Skeletal muscle tissue (tissue), 4 donors: Measurements from ENCODE around the gene NRXN3. TPM values are rescaled to one million over a fixed set of nuclear protein-coding genes. Genes with fewer than 3 reads are reported as not detected.

Source experiments
- H3K27ac ChIP-seq: one replicate; pipeline ENCODE4 v1.7.0; 2013; ENCODE audit warnings: mild to moderate bottlenecking, low read depth, low read length, inconsistent platforms
- H3K27me3 ChIP-seq, 3 donors: one replicate each; pipeline ENCODE4 v1.7.0; 2013; ENCODE audit warnings: low read length in 3 of 3; ENCODE audit not compliant: control insufficient read depth in 3 of 3, insufficient read depth in 3 of 3
- H3K36me3 ChIP-seq, 3 donors: one replicate each; pipeline ENCODE4 v1.7.0; 2013; ENCODE audit warnings: low read length in 3 of 3; ENCODE audit not compliant: control insufficient read depth in 3 of 3, insufficient read depth in 3 of 3
- H3K4me1 ChIP-seq, 3 donors: one replicate each; pipeline ENCODE4 v1.7.0; 2013; ENCODE audit warnings: low read length in 3 of 3, mild to moderate bottlenecking in 3 of 3; ENCODE audit not compliant: control insufficient read depth in 3 of 3, insufficient read depth in 3 of 3
- H3K4me3 ChIP-seq, 3 donors: one replicate each; pipeline ENCODE4 v1.7.0; 2013; ENCODE audit warnings: low read length in 3 of 3
- H3K9ac ChIP-seq, 3 donors: one replicate each; pipeline ENCODE4 v1.7.0; 2013; ENCODE audit warnings: low read length in 3 of 3, mild to moderate bottlenecking in 3 of 3, moderate library complexity in 2 of 3, low read depth in 1 of 3
- H3K9me3 ChIP-seq, 3 donors: one replicate each; pipeline ENCODE4 v1.7.0; 2013; ENCODE audit warnings: low read length in 3 of 3; ENCODE audit not compliant: control insufficient read depth in 3 of 3
- total RNA-seq: library from RNA; depleted of rRNA; stranded (reverse); fragments of >200 nt; gene quantifications from one replicate; pipeline ENCODE4 v1.2.3, GENCODE V29; 2014
- donor health status: Osteomylitis.

The NRXN3 gene
- total RNA-seq, 1 donor from 2014 or later = 0.52 TPM

GRCh38 chr14:79614448-79614847, 1444.3 kb downstream of the NRXN3 start:
- no peak overlapping the region for H3K4me3 ChIP-seq
- H3K36me3 ChIP-seq = no peaks in the 10 kb centered on the region
- H3K4me1 ChIP-seq = no peaks in the 10 kb centered on the region
- H3K9ac ChIP-seq = no peak overlapping the region
- H3K27me3 ChIP-seq = no peaks in the 10 kb centered on the region
- no peak overlapping the region for H3K27ac ChIP-seq
- H3K9me3 ChIP-seq = no peaks in the 10 kb centered on the region

GRCh38 chr14:79627058-79627457, 1456.9 kb downstream of the NRXN3 start:
- H3K9me3 ChIP-seq = no peaks in the 10 kb centered on the region
- H3K27me3 ChIP-seq = no peaks in the 10 kb centered on the region
- no peak overlapping the region for H3K9ac ChIP-seq
- no peaks in the 10 kb centered on the region for H3K4me1 ChIP-seq
- no peaks in the 10 kb centered on the region for H3K36me3 ChIP-seq
- no peak overlapping the region for H3K4me3 ChIP-seq
- no peak overlapping the region for H3K27ac ChIP-seq

DNA sequence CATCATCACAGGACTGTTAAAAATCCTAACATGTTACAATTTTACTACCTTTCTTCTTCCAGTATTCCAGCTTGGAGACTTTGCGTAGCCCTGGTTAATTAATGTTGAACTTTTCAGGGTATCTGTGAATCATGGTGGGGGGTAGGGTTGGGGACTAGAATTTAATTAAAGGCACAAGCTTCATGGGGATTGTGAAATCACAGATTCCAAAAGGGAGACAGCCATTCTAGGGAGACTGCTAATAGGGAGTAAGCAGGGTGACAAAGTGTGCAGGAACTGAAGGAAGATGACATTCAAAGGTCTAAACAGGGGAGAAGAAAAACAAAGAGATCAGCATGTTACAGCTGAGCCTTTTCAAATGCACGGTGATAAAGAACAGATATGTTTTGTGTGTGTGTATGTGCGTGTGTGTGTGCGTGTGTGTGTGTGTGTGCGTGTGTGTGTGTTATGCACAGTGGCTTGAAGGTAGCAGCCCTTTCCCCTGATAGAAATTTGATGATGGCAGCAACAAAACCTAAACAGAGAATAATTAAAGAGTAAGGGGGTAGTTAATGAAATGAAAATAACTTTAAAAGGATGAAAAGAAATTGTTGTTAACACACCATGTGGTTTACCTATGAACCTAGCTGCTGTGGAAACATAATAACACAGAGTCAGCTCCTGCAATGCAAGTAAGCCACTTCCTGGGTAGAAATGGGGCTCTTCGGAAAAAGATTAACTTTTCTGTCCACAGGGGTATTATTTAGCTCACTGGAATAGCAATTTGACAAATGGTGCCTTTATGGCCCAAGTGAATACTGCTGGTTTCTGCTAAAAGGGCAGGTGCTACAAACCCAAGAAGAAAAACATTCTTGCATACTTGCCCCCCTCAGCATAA, 1459.5 kb downstream of the NRXN3 start:
- H3K27me3 ChIP-seq = no peaks in the 10 kb centered on the region
- no peak overlapping the region for H3K4me3 ChIP-seq
- no peak overlapping the region for H3K9ac ChIP-seq
- no peaks in the 10 kb centered on the region for H3K9me3 ChIP-seq
- no peaks in the 10 kb centered on the region for H3K4me1 ChIP-seq
- H3K36me3 ChIP-seq = no peaks in the 10 kb centered on the region
- H3K27ac ChIP-seq = no peak overlapping the region

DNA sequence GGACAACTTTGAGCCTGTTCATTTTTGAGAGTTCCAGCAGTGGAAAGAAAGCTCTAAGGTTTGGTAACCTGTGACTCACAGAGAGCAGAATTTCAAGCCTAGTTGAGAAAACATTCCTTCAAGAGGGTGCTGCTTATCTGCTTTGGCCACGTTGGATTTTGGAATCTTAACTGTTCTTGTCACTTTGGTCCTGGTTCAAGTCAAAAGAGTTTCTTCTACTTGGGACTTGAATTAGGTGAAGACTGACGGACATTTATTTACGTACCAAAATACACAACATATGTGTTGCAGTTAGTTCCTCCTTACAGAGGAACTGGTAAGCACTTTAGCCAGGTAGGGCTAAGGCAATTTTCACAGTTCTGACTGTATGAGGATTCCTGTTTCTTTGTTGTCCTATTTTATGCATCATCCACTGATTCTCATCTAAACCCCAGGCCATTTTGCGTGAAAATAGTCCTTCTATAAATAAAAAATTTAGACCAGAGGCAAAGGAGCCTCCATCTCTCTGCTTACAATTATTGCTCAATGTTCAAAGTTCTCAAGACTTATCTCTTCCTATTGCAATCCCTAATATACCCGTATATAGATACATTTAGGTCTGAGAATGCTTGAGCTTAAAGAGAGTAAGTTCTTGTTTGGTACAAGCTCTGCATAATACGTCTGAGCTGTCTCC, 1460.3 kb downstream of the NRXN3 start:
- H3K36me3 ChIP-seq = no peaks in the 10 kb centered on the region
- H3K4me1 ChIP-seq = no peaks in the 10 kb centered on the region

DNA sequence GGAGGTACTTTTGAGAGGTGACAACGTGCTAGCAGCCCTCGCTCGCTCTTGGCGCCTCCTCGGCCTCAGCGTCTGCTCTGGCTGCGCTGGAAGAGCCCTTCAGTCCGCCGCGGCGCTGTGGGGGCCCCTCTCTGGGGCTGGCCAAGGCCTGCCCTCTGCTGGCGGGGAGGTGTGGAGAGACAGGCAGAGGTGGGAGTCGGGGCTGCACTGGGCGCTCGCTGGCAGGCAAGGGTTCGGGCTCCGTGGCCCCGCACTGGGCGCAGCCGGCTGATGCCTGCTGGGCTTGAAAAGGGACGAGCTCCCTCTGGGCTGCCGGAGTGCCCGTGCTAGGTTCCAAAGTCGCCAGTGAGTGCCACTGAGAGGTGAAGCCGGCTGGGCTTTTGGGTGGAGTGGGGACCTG, 1461.1 kb downstream of the NRXN3 start:
- Histone ChIP-seq H3K4me3 (no peak overlapping the region), H3K4me1 (no peaks in the 10 kb centered on the region), H3K27ac (no peak overlapping the region), H3K27me3 (no peaks in the 10 kb centered on the region), H3K9ac (no peak overlapping the region), H3K36me3 (no peaks in the 10 kb centered on the region), H3K9me3 (no peaks in the 10 kb centered on the region)

More for the DNA sequence above, 1460.3 kb downstream of the NRXN3 start:
- Histone ChIP-seq H3K27ac (no peak overlapping the region), H3K4me3 (no peak overlapping the region), H3K9ac (no peak overlapping the region), H3K9me3 (no peaks in the 10 kb centered on the region), H3K27me3 (no peaks in the 10 kb centered on the region)

GRCh38 chr14:79638672-79639266, 1468.6 kb downstream of the NRXN3 start:
- H3K27me3 ChIP-seq = no peaks in the 10 kb centered on the region
- no peak overlapping the region for H3K4me3 ChIP-seq
- H3K9ac ChIP-seq = peak overlapping the region in 1 of 3 donors; percentile 40
- peak overlapping the region; percentile 86 for H3K27ac ChIP-seq
- no peaks in the 10 kb centered on the region for H3K36me3 ChIP-seq
- H3K9me3 ChIP-seq = no peaks in the 10 kb centered on the region
- peaks cover 6 to 10% (median 9%) of the 10 kb centered on the region in 3 donors for H3K4me1 ChIP-seq

- Histone ChIP-seq H3K27ac (peak overlapping the region; percentile 86), H3K9ac (peak overlapping the region in 1 of 3 donors; percentile 17), H3K36me3 (no peaks in the 10 kb centered on the region), H3K4me1 (peaks cover 6 to 10% (median 9%) of the 10 kb centered on the region in 3 donors), H3K9me3 (no peaks in the 10 kb centered on the region), H3K27me3 (no peaks in the 10 kb centered on the region), H3K4me3 (no peak overlapping the region)
Measured at GRCh38 chr14:79639613-79640012, 1469.4 kb downstream of the NRXN3 start.

- Histone ChIP-seq H3K9me3 (no peaks in the 10 kb centered on the region), H3K27me3 (no peaks in the 10 kb centered on the region), H3K36me3 (no peaks in the 10 kb centered on the region), H3K4me1 (peaks cover 6 to 10% (median 9%) of the 10 kb centered on the region in 3 donors), H3K27ac (peak overlapping the region; percentile 25), H3K4me3 (no peak overlapping the region), H3K9ac (no peak overlapping the region)
Measured at GRCh38 chr14:79641371-79641770, 1471.2 kb downstream of the NRXN3 start.

- Histone ChIP-seq H3K27me3 (no peaks in the 10 kb centered on the region), H3K4me3 (no peak overlapping the region), H3K27ac (no peak overlapping the region), H3K4me1 (peaks cover 6 to 10% (median 9%) of the 10 kb centered on the region in 3 donors), H3K9me3 (no peaks in the 10 kb centered on the region), H3K36me3 (no peaks in the 10 kb centered on the region), H3K9ac (no peak overlapping the region)
Measured at GRCh38 chr14:79643132-79643531, 1473.0 kb downstream of the NRXN3 start.
